ENCODE measurements around the gene CTRB1.
"Not testable (repeated sequence)": the region's sequence is repeated elsewhere in the genome, so short reads cannot be mapped to it uniquely, and the experiment has no call there.

CTRB1 gene

DNA sequence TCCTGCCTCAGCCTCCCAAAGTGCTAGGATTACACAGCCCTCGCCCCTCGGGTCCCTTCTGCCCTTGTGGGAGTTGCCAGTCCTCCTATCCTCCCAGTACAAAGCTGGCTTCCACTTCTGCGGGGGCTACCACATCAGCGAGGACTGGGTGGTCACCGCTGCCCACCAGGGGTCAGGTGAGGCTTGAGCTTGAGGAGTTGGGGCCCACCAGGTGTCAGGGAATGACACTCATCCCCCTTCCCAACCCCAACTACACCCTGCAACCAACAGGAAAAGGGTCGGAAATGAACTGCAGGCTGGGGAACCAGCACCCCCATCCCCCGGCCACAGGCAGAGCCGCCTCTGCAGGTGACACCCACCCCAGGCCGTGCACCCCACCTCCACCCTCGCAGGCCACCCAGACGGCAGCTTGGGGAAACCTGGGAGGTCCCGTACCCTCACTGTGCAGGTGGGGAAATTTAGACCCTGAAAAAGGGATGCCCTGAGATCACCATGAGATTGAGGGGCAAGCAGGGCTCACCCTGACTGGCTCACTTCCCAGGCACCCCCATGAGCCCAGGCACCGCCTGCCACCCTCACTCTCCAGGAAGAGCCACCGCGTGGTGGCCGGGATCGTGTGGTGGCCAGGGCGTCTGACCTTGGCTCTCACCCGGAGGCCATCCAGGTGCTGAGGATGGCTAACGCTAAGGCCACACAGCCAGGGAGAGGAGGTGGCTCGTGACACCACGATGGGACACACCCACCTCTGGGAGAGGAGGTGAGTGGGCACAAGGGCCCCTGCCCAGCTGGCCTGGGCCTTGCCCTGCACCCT is 8.0 kb downstream of the CTRB1 start:
- DNase-seq = no peak

DNA sequence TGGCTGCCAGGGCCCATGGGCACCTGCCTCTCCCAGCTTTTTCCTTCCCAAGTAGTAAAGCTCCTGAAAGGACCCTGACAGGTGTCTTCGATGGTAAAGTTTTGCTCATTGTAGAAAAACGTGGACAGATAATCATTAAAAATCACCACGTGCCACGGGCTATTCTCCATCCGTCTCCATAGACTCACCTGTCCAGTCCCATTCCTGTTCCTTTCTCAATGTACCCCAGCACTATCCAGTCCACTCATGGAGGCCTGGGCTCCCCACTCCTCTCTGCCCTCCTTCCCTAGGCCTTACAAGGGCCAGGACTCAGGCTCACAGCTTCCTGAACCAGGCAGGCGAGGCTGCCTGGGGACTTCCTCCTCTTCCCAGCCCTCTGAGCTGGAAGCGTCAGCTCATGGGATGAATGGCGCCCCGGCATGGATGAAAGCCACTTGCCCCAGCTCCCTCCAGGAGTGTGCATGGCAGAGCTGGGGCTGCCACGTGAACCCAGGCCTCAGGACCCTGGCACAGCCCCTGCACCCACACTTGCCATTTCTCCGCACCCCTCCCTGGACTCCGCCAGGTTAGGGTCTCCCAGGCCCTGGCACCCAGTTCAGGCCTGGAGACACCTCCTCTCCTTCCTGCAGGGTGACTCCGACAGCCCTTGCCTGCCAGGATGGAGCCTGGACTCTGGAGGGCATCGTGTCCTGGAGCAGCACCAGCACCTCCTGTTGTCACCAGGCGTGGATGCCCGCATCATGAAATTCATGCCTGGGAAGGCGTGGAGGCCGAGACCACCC is 8.8 kb downstream of the CTRB1 start:
- no peak for DNase-seq

DNA sequence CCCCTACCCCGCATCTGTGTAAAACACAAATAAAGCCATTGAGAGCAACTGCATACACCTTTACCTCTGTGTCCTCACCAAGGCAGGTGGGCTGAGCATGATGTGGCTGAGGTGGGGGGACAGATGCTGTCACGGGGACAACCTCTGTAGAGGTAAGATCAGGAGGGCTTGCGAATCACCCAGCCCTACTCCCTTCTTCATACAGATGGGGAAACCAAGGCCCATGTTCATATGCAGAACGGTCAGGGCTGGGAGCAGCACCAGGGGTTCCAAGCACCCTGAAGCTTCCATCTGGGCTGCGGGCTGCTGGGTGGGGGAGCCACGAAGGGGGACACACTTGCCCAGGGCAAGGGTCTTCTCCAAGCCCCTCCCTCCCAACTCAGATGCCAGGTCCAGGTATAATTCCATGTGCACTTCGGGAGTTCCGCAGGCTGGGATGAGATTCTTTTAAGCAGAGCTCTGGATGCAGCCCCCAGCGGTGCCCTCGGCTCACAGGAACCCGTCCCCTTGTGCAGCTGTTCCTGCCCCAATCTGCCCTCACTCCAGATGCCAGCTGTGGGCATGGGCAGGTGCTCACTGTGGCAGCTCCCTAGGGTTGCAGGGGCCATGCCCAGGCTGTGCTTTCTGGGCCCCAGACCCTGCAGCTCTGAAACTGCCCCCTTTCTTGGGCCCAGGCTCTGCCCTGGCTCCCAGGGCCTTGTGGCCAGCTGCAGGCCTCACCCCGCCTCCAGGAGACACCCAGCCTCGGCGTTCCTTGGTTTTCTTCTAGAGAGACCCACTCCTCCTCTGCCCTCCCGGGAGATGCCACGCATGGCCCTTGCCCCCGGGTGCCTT is 9.6 kb downstream of the CTRB1 start:
- DNase-seq = no peak

DNA sequence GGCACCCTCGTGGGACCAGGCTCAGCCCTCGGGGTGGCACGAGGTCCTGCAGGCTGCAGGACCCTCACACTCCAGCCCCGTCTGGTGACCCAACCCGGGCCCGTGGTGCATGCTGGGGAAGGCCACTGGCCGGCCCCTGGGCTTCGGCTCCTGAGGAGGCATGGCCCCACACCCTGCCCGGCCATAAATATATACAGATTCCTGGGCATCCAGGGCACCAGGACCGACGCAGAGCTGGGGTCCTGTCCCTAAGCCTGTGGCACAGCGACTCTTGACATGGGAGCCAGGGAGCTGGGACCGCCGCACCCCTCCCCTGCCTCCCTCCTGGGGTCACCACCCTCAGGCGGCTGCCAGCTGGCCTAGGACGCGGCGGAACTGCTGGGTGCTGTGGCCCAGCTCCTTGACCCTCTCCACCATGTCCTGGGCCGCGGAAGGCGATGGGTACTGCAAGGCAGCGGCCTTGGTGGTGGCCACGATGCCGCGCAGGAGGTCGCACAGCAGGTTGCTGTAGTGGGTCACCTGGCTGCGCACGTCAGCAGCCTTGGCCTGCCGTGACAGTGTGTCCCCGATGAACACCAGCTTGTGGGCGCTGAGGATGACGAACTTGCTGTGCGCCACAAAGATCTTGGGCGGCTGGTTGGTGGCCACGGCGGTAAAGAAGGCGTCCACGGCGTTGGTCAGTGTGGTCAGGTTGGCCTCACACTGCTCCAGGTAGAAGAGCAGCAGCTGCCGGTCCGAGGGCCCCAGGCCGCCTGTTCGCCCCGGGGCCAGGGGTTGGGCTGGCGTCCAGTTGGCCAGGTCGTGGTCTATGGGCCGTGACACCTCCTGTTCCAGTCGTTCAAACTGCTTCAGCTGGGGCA is 10.6 kb downstream of the CTRB1 start:
- no peak for DNase-seq

DNA sequence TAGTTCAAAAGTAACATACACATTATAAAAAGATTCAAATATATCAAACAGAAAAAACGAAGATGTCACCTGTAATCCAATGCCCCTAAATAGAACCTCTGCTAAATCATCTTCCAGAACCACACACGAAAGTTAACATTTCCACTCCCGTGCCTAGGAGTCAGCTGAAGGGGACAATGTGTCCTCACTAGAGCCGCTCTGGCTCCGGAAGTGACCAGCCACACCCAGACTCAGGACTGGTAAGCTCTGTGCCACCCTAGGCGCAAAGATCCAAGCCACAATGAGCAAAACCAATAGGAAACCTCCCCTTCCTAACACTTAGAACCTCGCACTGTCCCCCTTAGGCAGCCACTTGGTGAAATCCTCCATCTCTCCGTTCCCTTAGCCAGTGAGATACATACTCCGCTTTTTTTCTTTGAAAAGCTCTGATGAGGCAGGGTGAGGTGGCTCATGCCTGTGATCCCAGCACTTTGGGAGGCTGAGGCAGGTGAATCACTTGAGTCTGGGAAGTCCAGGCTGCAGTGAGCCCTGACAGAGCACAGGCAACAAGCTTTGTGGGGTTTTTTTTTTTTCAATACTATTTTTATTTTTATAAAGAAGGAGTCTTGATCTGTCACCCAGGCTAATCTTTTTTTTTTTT is 11.8 kb downstream of the CTRB1 start:
- DNase-seq = no peak

DNA sequence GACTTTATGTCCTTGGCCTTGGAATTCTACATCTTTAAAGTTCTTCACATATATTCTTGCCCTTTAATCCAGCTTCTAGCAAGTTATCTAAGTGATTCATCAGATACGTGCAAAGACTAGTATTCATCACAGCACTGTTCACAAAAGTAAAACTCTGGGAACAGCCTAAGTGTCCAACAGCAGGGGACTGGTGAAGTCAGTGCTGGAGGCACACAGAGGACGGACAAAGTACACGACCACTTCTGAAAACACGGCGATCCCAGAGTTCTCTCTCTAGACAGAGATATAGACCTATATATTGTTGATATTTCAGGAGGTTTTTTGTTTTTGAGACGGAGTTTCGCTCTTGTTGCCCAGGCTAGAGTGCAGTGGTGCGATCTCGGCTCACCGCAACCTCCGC is 12.8 kb downstream of the CTRB1 start:
- DNase-seq = no peak

DNA sequence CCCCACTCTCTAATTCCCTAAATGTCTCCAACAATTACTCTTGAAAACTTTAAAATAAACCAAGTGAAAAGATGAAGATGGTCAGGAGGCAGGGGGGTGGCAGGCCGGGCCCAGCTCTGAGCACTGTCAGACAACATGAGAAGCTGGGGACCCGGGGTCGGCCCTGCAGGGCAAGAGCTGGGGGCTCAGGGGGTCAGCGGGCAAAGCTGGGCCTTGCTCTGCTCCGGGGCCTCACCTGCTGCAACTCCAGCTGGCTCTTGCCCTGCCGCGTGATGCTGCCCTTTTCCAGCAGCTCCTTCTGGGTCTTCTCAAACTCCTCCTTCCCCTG is 14.8 kb downstream of the CTRB1 start:
- DNase-seq = no peak

DNA sequence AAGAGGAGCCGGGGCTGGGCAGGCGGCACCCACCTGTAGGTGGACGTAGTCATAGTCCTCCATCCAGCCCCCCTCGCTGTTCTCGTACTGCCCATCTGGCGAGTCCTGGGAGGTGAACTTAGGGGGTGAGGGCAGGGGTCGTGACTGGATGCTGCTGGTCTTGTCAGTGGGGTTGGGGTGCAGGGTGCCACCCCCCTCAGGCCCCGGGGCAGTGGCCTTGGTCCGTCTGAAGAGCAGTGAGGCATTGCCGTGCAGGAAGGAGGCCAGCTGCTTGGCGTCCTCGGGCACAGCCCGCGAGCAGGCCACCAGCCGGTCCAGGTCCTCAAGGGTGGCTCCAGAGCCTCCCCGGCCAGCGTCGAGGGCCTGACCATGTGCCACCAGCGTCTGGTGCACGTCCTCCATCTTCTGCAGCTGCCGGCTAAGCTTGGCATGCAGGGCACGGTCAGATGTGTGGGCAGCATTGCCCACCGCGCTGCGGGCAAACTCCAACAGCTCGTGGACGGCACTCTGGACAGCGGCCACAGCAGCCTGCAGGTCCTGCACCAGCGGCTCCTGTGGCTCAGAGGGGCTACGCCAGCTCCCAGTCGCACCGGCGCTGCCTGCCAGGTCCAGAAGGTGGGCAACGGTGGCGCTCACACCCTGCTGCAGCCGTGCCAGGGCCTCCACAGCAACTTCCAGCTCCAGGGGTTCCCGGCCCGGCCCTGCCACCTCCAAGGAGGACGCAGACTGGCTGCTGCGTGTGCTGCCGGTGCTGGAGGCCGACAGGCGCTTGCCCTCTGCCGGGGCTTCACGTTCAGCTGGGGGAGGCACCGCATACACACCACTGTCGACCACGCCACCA is 16.3 kb downstream of the CTRB1 start:
- DNase-seq = no peak

DNA sequence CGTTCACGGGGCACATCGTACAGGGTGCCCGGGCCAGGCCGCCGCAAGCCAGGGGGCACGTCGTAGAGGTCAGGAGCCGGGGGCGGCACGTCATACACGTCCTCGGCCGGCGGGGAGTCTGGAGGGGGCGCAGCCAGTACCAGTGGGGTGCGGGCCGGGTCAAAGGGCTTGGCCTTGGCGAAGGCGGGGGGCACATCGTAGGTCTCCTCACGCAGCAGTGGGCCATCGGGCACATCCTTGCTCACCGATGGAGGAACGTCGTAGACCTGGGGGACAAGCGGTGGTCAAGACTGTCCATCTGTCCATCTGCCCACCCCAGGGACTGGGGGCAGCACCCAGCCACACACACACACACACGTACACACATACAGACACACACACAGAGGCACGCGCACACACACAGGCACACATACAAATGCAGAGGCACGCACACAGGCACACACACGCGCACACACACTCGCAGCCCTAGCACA is 17.0 kb downstream of the CTRB1 start:
- DNase-seq = no peak

DNA sequence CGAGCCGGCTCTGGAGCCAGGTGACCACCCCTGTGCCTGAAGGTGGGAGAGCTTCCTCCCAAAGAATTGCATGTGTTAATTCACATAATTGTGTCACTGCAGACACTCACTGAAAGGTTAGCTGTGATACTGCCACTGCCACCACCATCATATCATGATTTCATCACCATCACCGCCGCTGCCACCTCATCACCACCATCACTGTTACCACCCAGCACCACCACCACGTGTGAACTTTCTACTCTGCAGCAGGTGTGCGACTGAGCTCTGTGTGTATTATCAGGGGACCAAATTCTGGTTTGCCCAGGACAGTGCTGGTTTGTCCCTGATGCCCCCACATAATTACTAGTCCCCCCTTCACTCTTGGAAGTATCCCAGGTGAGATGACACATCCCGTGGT is 17.4 kb downstream of the CTRB1 start:
- DNase-seq = no peak

DNA sequence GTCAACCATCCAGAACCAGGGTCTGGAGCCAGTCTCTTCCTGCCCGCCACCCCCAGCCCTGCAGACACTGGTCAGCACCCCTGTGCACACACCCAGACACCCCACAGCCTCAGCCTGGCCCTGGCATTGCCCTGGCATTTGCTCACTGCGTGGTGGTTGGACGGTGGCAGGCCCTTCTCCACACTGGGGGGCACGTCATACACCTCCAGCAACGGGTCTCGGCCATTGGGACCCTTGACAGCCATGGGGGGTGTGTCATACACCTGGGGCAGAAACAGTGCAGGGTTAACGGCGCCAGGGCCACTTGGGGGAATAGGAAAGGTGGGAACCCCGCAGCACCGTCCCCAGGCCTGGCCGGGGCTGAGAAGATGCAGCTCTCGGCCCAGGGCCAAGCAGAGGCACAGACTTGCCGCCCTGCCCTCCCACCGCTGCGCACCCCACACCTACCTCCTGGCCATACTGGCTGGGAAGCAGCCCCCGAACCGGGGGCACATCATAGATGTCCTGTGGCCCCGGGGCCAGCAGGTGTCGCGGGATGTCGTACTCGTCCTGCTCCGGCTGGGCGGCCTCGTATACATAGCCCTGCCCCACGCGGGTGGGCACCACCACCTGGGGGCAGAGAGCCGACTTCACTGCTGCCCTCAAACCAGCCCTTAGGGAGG is 18.1 kb downstream of the CTRB1 start:
- no peak for DNase-seq

DNA sequence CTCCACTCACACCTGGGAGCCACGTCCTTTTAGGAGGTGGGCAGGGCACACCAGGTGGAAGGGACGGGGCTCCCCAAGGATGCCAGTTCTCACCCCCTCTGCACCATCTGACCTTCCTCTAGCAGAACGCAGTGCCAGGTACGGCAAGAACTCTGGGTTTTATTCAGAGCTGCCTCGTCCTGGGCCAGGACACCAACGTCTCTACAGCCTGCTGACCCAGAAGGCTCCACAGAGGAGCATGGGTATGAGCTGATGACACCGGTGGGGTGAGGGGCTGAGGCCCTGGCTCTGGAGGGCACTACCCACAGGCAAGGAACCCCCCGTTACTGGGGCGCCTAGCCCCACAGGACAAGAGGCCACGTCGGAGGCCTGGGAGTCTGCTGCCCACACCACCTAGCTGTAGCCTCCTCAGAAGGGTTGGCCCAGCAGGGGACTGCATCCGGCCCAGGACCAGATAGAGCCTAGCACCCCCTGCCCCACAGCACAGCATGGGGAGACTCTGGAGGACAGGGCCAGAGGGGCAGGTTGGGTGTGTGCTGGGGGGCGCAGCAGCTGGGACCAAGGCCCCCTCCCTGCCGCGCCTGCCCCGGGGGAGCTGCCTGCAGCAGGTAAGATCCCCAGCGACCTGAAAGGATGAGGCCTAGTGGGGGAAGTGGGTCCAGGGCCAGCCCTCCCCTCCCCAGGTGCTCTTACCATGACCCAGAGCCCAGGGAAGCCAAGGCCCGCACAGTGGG is 18.8 kb downstream of the CTRB1 start:
- no peak for DNase-seq

DNA sequence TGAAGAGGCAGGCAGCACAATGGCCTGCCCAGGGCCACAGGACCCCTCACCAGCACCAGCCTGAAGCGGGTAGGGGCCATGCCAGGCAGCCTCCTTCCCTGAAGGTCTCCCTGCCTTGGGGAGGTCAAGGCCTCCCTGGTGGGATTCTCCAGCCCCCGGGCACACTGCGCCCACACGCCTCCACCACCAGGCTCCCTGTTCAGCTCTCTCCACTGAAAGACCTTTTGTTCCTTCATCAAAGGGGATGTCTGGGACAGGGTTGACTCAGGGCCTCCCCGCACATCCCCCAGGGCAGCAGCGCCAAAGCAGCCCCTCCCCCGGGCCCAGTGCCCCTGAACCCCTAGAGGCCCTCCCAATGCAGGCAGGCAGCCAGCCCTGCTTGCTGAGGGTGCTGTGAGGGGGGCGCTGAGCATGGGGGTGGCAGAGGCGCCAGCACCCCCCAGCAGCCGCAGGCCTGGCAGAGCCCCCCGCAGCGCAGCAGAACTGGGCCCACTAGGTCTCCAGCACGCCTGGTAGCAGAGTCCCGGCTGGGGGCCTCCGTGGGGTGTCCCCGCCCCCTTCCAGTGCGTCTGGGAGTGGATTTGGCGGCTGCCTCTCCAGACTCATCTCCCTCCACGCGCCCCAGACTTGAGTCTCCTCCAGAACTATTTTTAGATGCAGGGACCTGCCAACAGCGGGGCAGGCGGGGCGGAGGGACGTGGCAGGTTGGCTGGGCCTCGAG is 19.5 kb downstream of the CTRB1 start:
- DNase-seq = peak; percentile 67

DNA sequence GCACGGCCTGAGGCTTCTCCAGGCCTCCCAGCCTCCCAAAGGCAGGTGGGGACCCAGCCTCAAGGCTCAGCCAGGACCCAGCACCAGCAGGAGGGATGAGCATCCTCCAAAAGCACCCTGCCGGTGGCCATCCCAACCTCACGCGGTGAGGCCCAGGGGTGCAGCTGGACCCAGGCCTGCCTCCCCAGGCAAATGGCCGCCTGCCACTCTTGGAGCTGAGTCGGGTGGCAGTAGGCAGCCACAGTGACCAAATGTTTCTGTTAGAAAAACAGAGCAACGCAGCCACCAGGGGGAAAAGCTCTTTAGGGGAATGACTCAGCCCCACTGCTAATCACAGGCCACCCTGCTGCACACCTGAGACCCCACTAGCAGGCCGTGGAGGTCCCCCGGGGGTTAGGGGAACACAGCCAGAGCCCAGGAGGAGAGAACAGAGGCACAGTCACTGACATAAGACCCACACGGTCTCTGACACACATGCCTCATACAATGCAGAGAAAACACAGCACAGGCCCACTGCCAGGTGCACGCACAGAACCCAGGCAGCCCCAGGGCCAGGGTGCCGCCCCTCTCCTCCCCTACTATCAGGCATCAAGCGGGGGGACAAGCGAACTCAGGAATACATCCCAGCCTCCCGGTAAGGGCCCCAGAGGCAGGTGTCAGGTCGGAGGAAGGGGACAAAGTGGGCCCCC is 20.2 kb downstream of the CTRB1 start:
- DNase-seq = peak; percentile 31

DNA sequence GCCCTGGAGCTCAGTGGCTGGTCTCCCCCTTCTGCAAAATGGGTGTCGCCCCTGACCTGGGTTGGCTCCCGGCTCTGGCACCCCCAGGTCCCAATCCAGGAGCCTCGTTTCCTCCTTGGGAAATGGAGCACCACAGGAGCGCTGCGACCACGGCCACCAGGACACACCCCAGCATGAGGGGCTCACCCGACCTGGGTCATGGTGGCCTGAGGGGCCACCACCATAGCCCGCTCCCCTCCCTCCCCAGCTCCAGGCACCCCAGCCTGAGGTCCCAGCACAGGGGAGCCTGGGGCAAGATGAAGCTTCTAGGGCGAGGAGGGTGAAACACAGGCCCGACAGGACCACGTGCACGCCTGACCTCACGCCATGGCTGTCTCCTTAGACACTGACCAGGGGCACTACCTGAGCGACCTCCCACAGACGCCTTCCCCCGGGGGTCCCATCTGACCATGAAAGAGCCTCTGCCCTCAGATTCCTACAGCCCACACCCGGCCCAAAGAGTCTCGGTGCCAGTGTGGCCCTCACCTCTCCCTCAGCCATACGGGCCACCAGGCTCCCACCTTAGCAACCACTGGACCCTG is 20.8 kb downstream of the CTRB1 start:
- no peak for DNase-seq

DNA sequence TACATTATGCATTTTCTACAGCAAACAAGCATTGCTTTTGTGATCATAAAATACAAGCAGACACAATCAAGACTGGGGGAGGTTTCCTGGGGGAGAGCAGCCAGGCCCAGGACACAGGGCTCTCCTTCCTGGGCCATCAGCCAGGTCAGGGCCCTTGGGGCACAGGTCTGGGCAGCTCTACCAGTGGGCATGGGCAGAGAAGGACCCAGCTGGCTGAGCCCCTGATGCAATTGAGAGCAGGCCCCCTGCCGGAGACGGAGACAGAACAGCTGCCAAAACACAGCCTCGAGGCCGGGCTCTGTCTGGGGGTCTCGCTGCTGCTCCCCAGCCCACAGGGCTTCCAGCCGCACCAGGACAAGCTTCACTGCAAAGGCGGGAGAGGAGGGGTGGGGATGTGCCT is 21.8 kb downstream of the CTRB1 start:
- DNase-seq = not testable (repeated sequence)

DNA sequence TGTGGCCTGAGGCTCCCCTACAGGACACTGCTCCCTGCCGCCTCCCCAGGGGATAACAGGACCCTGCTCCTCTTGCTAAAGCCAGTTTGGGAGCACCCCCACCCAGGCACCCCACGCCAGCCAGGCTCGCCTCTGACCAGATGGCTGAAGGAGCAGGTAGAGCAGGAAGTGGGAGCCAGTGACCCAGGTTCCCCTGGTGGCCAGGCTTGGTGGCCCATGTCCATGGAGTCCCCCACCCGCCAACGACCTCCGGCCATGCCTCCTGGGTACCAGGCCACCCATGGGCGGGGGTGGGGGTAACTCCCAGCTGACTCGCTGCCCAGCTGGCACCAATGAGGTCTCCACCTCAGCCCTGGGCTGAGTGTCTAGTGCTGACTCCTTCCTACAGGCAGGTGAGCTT is 22.6 kb downstream of the CTRB1 start:
- DNase-seq = no peak

DNA sequence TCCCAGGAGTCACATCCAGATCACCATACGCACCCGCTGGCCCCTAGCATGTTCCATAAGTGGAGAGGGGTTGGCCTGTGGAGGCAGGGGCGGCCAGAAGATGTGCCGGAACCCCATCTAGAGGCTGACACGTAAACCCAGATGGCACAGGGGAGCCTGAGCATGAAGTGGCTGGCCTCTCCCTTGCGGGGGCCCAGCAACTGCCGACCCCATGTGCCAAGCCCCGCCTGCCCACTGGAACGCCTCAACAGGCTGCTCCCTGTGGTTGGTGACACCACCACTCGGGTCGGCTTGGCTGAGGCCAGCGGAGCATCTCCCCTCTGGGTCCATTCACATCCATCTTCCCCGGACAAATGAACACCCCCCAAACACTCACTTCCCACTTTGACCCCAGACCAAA is 23.2 kb downstream of the CTRB1 start:
- DNase-seq = no peak
